HFF-Myc (cell line): Measurements from ENCODE around the gene KIF2A.

Experiments
- DNase-seq: peaks from one replicate; pipeline ENCODE4 v3.0.0-alpha.2; 2011; ENCODE audit warnings: low read depth; ENCODE audit errors: extremely low read depth
- H3K4me3 ChIP-seq: replicated peaks from 2 replicates; pipeline ENCODE4 v1.5.1; 2011; ENCODE audit warnings: low read depth, mild to moderate bottlenecking, control low read depth, low read length
- CTCF ChIP-seq: IDR thresholded peaks from 2 replicates; pipeline ENCODE4 v1.5.1; 2012; ENCODE audit warnings: mild to moderate bottlenecking, low read depth, low read length, control low read depth; ENCODE audit errors: missing control alignments

KIF2A gene

GRCh38 chr5:62328772-62329491, 22.9 kb downstream of the KIF2A start:
- no peak overlapping the region for H3K4me3 ChIP-seq
- no peak for TF ChIP-seq CTCF
- no peak for DNase-seq

GRCh38 chr5:62330302-62330701, 24.3 kb downstream of the KIF2A start:
- no peak for TF ChIP-seq CTCF
- no peak for DNase-seq

GRCh38 chr5:62331921-62332320, 25.9 kb downstream of the KIF2A start:
- no peak for TF ChIP-seq CTCF
- no peak for DNase-seq
- no peak overlapping the region for H3K4me3 ChIP-seq

More at GRCh38 chr5:62330302-62330701, 24.3 kb downstream of the KIF2A start:
- no peak overlapping the region for H3K4me3 ChIP-seq

- no peak overlapping the region for H3K4me3 ChIP-seq
- TF ChIP-seq CTCF = no peak
- no peak for DNase-seq
Observed at GRCh38 chr5:62333250-62333794, 27.3 kb downstream of the KIF2A start.

GRCh38 chr5:62334082-62334481, 28.1 kb downstream of the KIF2A start:
- no peak for TF ChIP-seq CTCF
- DNase-seq = no peak

GRCh38 chr5:62340392-62340791, 34.4 kb downstream of the KIF2A start:
- DNase-seq = peak; percentile 7
- peak; percentile 43 for TF ChIP-seq CTCF
- H3K4me3 ChIP-seq = no peak overlapping the region

More at GRCh38 chr5:62334082-62334481, 28.1 kb downstream of the KIF2A start:
- H3K4me3 ChIP-seq = no peak overlapping the region

GRCh38 chr5:62340979-62341378, 35.0 kb downstream of the KIF2A start:
- DNase-seq = no peak
- TF ChIP-seq CTCF = no peak
- H3K4me3 ChIP-seq = no peak overlapping the region
